ENCODE data around the gene AFF1. TPM values are rescaled to one million over a fixed set of nuclear protein-coding genes. Genes with fewer than 3 reads are reported as not detected.

AFF1 gene
- total RNA-seq, 2 experiments from 2014 or later, result 42.3 to 67.5 TPM

DNA sequence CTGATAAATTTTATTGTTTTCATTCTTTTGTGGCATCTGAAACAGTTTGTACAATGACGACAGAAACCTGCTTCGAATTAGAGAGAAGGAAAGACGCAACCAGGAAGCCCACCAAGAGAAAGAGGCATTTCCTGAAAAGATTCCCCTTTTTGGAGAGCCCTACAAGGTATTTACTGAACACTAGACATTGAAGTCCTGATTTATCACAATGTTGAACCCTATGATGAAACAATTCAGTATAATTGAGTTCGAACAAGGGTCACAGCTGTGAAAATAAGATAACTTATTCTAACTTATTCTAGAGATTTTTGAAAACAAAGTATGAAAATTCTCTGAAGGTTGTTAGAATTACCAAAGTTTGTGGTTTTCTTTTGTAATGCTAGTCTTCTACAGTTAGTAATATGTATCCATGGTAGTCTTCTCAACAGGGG lies 111.3 kb downstream of the AFF1 start:
- Mint-ChIP-seq H3K4me1 (peaks cover 27% of the 10 kb centered on the region), H3K27me3 (no peaks in the 10 kb centered on the region), H3K27ac (no peak overlapping the region), H3K4me3 (no peak overlapping the region), H3K9me3 (ENCODE audit: low read depth) (no peaks in the 10 kb centered on the region), H3K36me3 (peaks cover 26% of the 10 kb centered on the region)
- ATAC-seq, result no peak
- DNase-seq, result no peak
- CTCF ChIA-PET, result no interaction called here

- Mint-ChIP-seq H3K4me3 (no peak overlapping the region), H3K4me1 (peaks cover 23% of the 10 kb centered on the region), H3K9me3 (ENCODE audit: low read depth) (no peaks in the 10 kb centered on the region), H3K36me3 (peaks cover 34% of the 10 kb centered on the region), H3K27ac (no peak overlapping the region), H3K27me3 (no peaks in the 10 kb centered on the region)
- CTCF ChIA-PET, result no interaction called here
- ATAC-seq, result no peak
- DNase-seq, result no peak
Measured at GRCh38 chr4:87047281-87047798, 112.5 kb downstream of the AFF1 start.

- Mint-ChIP-seq H3K27ac (no peak overlapping the region), H3K4me1 (peaks cover 34% of the 10 kb centered on the region), H3K4me3 (no peak overlapping the region), H3K36me3 (peaks cover 46% of the 10 kb centered on the region), H3K27me3 (no peaks in the 10 kb centered on the region), H3K9me3 (ENCODE audit: low read depth) (no peaks in the 10 kb centered on the region)
- CTCF ChIA-PET, result no interaction called here
- DNase-seq (no peak), ATAC-seq (no peak)
Measured at GRCh38 chr4:87049508-87049907, 114.7 kb downstream of the AFF1 start.

DNA sequence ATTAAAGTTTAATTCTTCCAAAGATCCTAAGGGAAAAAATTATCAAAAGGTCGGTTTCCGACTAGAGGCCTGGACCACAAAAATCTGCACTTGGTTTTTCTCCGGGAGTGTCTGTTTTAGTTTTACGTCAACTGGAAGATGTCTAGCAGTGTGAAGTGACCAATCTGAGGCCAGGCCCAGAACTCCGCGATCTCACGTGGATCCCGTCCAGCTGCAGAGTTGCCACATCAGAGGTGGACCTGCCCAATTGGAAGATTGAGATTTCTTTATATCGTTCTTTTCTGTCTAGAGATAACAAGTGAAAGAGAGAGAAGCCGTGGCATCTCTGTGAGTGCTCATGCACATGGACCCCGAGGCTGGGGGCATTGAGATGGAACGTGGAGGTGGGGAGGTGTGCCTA lies 115.8 kb downstream of the AFF1 start:
- H3K4me3 Mint-ChIP-seq, result no peak overlapping the region
- H3K9me3 Mint-ChIP-seq (ENCODE audit: low read depth), result no peaks in the 10 kb centered on the region
- peak overlapping the region; percentile 39 for H3K27ac Mint-ChIP-seq
- CTCF ChIA-PET, result interaction anchor here (0.8 kb wide), 1 partner anchor 39 kb away, joined by 3 read pairs; no protein-coding TSS in a partner anchor
- peaks cover 49% of the 10 kb centered on the region for H3K36me3 Mint-ChIP-seq
- ATAC-seq (no peak), DNase-seq (no peak)
- H3K4me1 Mint-ChIP-seq, result peaks cover 43% of the 10 kb centered on the region
- H3K27me3 Mint-ChIP-seq, result no peaks in the 10 kb centered on the region

DNA sequence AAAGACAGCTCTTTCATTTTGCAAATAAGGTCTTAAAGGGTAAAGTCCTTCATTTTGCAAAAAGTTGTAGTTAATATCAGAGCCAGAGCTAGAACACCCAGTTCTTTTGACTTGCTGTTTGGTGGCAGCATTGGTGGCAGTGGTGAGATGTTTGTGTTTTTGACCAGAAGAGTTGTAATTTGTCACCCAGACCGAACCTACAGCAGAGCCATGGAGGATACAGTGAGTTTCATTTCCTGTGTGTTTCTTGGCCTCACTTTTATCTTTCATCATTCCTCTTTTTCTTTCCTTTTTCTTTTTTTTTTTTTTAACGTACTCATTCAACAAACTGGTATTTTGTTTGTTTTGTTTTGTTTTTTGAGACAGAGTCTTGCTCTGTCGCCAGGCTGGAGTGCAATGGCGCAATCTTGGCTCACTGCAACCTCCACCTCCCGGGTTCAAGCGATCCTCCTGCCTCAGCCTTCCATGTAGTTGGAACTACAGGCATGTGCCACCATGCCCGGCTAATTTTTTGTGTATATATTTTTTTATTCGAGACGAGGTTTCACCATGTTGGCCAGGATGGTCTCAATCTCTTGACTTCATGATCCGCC lies 116.4 kb downstream of the AFF1 start:
- ATAC-seq (peak; percentile 33), DNase-seq (no peak)
- H3K4me1 Mint-ChIP-seq, result peaks cover 47% of the 10 kb centered on the region
- no peaks in the 10 kb centered on the region for H3K27me3 Mint-ChIP-seq
- H3K36me3 Mint-ChIP-seq, result peaks cover 51% of the 10 kb centered on the region
- CTCF ChIA-PET, result interaction anchor here (0.8 kb wide), 1 partner anchor 39 kb away, joined by 3 read pairs; no protein-coding TSS in a partner anchor
- no peak overlapping the region for H3K4me3 Mint-ChIP-seq
- no peaks in the 10 kb centered on the region for H3K9me3 Mint-ChIP-seq (ENCODE audit: low read depth)
- peak overlapping the region; percentile 39 for H3K27ac Mint-ChIP-seq

DNA sequence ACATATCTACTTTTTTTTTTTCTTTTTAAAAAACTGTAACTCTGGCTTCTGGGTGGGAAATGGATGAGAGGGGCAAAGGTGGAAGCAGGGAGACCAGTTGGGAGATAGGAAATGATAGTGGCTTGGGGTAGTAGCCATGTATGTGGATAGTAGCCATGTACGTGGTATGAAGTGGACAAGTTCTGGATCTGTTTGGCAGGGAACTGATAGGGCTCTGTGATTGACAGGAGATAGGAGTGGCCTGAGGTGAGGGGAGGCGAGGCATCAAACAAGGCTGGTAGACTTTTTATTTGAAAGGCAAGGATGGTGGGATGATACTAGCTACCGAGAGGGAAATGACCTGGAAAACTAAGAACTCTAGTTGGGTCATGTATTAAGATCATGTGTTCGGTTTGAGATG lies 117.8 kb downstream of the AFF1 start:
- Mint-ChIP-seq H3K36me3 (peaks cover 43% of the 10 kb centered on the region), H3K4me1 (peaks cover 51% of the 10 kb centered on the region), H3K9me3 (ENCODE audit: low read depth) (no peaks in the 10 kb centered on the region), H3K27ac (no peak overlapping the region), H3K4me3 (no peak overlapping the region), H3K27me3 (no peaks in the 10 kb centered on the region)
- no peak for ATAC-seq
- CTCF ChIA-PET, result interaction anchor here (0.6 kb wide), 1 partner anchor 41 kb away, joined by 3 read pairs; no protein-coding TSS in a partner anchor
- DNase-seq, result no peak

GRCh38 chr4:87053176-87053658 lies 118.4 kb downstream of the AFF1 start:
- Mint-ChIP-seq H3K27ac (no peak overlapping the region), H3K36me3 (peaks cover 41% of the 10 kb centered on the region), H3K27me3 (no peaks in the 10 kb centered on the region), H3K4me1 (peaks cover 56% of the 10 kb centered on the region), H3K4me3 (no peak overlapping the region), H3K9me3 (ENCODE audit: low read depth) (no peaks in the 10 kb centered on the region)
- ATAC-seq (no peak), DNase-seq (no peak)
- CTCF ChIA-PET, result interaction anchor here (0.7 kb wide), 1 partner anchor 12 kb away, joined by 3 read pairs; no protein-coding TSS in a partner anchor

GRCh38 chr4:87053802-87054767 lies 119.3 kb downstream of the AFF1 start:
- Mint-ChIP-seq H3K36me3 (peaks cover 44% of the 10 kb centered on the region), H3K4me1 (peaks cover 65% of the 10 kb centered on the region), H3K27ac (no peak overlapping the region), H3K27me3 (no peaks in the 10 kb centered on the region), H3K4me3 (no peak overlapping the region), H3K9me3 (ENCODE audit: low read depth) (no peaks in the 10 kb centered on the region)
- DNase-seq, result no peak
- CTCF ChIA-PET, result interaction anchor here (0.7 to 1.3 kb wide), 3 partner anchors 13 to 132 kb away, joined by 3 to 4 read pairs (median 3); partner anchors contain the start of gene AFF1
- no peak for ATAC-seq

DNA sequence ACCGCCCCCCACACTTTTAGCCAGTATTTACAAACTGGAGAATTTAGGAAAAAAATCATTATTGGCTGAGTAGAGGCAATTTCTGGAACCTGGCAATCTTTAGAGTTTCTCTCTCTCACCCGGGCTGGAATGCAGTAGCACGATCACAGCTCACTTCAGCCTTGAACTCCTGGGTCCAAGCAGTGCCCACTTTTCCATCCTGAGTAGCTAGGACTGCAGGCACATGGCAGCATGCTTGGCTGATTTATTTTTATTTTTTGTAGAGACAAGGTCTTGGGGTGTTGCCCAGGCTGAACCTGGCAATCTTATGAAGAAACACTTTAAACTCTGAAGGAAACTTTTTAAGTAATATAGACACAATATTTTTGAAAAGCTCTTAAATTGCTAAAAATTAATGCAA lies 120.1 kb downstream of the AFF1 start:
- Mint-ChIP-seq H3K4me3 (no peak overlapping the region), H3K4me1 (peaks cover 69% of the 10 kb centered on the region), H3K9me3 (ENCODE audit: low read depth) (no peaks in the 10 kb centered on the region), H3K36me3 (peaks cover 47% of the 10 kb centered on the region), H3K27me3 (no peaks in the 10 kb centered on the region), H3K27ac (no peak overlapping the region)
- DNase-seq (no peak), ATAC-seq (no peak)
- CTCF ChIA-PET, result interaction anchor here (1.3 to 1.4 kb wide), 2 partner anchors 120 to 132 kb away, joined by 3 to 6 read pairs; partner anchors contain the start of gene AFF1

GRCh38 chr4:87055311-87055710 lies 120.5 kb downstream of the AFF1 start:
- DNase-seq, result no peak
- Mint-ChIP-seq H3K36me3 (peaks cover 47% of the 10 kb centered on the region), H3K9me3 (ENCODE audit: low read depth) (no peaks in the 10 kb centered on the region), H3K4me1 (peaks cover 65% of the 10 kb centered on the region), H3K4me3 (no peak overlapping the region), H3K27me3 (no peaks in the 10 kb centered on the region), H3K27ac (no peak overlapping the region)
- no peak for ATAC-seq
- CTCF ChIA-PET, result interaction anchor here (1.4 kb wide), 1 partner anchor 133 kb away, joined by 6 read pairs; no protein-coding TSS in a partner anchor

DNA sequence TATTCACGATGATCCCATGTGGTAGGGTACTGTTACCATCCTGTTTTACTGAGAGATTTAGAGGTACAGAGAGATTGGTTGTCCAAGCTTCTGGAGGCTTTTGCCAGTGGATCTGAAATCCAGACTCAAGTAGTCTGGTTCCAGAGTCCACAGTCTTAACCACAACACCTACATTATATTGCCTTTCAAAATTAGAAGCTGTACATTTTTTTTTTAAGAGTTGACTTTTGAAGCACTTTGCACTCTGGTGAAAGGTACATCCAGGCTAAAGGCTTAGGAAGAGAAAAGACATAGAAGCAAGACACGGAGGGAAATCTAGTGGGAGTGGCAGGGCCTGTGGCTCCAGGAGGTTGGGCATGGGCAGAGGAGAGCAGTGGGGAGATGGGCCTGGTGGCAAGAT lies 122.1 kb downstream of the AFF1 start:
- Mint-ChIP-seq H3K9me3 (ENCODE audit: low read depth) (no peaks in the 10 kb centered on the region), H3K4me1 (peaks cover 63% of the 10 kb centered on the region), H3K36me3 (peaks cover 35% of the 10 kb centered on the region), H3K27ac (no peak overlapping the region), H3K27me3 (no peaks in the 10 kb centered on the region), H3K4me3 (no peak overlapping the region)
- CTCF ChIA-PET, result no interaction called here
- DNase-seq (no peak), ATAC-seq (no peak)

DNA sequence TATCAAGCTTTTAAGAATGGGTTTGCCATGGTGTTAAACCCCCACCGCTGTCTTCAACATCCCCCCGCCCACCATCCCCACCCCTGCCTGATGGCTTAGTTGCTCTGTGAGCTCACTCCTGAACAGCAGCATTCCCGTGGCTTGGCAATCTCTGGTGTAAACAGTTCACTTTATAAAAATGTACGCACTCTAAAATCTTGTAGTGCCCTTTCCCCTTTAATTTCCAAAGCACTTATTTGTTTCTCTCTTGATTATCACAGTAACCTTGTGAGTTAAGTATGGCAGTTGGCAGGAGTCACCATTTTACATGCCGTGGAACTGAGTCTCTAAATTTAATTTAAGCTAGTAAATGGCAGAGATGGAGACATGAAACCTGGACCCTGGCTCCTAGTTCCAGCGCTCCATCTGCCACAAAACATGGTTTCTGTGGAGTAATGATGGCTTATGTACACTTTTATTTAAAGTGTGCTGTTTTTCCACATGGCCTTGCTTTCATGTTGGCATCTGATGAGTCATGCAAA lies 123.1 kb downstream of the AFF1 start:
- Mint-ChIP-seq H3K4me1 (peaks cover 58% of the 10 kb centered on the region), H3K27ac (no peak overlapping the region), H3K9me3 (ENCODE audit: low read depth) (no peaks in the 10 kb centered on the region), H3K27me3 (no peaks in the 10 kb centered on the region), H3K4me3 (no peak overlapping the region), H3K36me3 (peaks cover 28% of the 10 kb centered on the region)
- CTCF ChIA-PET, result interaction anchor here (1.0 kb wide), 1 partner anchor 35 kb away, joined by 3 read pairs; no protein-coding TSS in a partner anchor
- no peak for DNase-seq
- no peak for ATAC-seq

Data from activated CD8-positive, alpha-beta memory T cell treated with anti-CD3 and anti-CD28 coated beads, Interleukin-2, amount 10 ng/mL, durations not matched to agents 7 days and 5 days (primary cell).